NT2/D1 (cell line): ENCODE results near the gene S100A11.

Experiments
- SUZ12 ChIP-seq: IDR thresholded peaks from 2 replicates; pipeline ENCODE4 v1.6.1; 2011; ENCODE audit not compliant: insufficient read length, insufficient read depth; ENCODE audit errors: extremely low read depth
- YY1 ChIP-seq: IDR thresholded peaks from 2 replicates; pipeline ENCODE4 v1.6.1; 2011; ENCODE audit not compliant: insufficient read length, insufficient read depth
- ZNF274 ChIP-seq: IDR thresholded peaks from 2 replicates; pipeline ENCODE4 v1.6.1; 2011; ENCODE audit warnings: mild to moderate bottlenecking, low read depth, low read length

GRCh38 chr1:152020849-152021248, 16.0 kb downstream of the S100A11 start:
- TF ChIP-seq SUZ12, result no peak
- TF ChIP-seq ZNF274, result no peak
- no peak for TF ChIP-seq YY1
